ENCODE measurements around the gene GSAP. TPM values are rescaled to one million over a fixed set of nuclear protein-coding genes. Genes with fewer than 3 reads are reported as not detected.
A peak's percentile ranks its signal among the peaks of the same experiment; 100 is the strongest.

GSAP gene
- polyA plus RNA-seq, 6 donors from 2014 or later: 37.6 to 102 (median 43.5) TPM

- H3K4me3 Mint-ChIP-seq: no peak overlapping the region
- H3K27ac Mint-ChIP-seq: peak overlapping the region in 1 of 6 donors; percentile 87
- H3K27me3 Mint-ChIP-seq: no peaks in the 10 kb centered on the region
- peaks cover 6 to 8% (median 6%) of the 10 kb centered on the region in 3 donors for H3K4me1 Mint-ChIP-seq
- no peak for DNase-seq
- H3K36me3 Mint-ChIP-seq: peaks cover 49 to 62% of the 10 kb centered on the region in 2 donors
- no peak for ATAC-seq (ENCODE audit: low read depth in 2 of 2)
- H3K9me3 Mint-ChIP-seq: peaks cover 0 to 5% (median 0%) of the 10 kb centered on the region in 7 donors
Measured at GRCh38 chr7:77320714-77321113, 95.4 kb downstream of the GSAP start.

GRCh38 chr7:77320137-77320536 lies 96.0 kb downstream of the GSAP start:
- H3K27me3 Mint-ChIP-seq: no peaks in the 10 kb centered on the region
- H3K27ac Mint-ChIP-seq: peak overlapping the region in 1 of 6 donors; percentile 43
- H3K9me3 Mint-ChIP-seq: peaks cover 0 to 5% (median 0%) of the 10 kb centered on the region in 7 donors
- ATAC-seq (ENCODE audit: low read depth in 2 of 2) (no peak), DNase-seq (no peak)
- H3K36me3 Mint-ChIP-seq: peaks cover 55 to 68% of the 10 kb centered on the region in 2 donors
- H3K4me1 Mint-ChIP-seq: peaks cover 6 to 8% (median 6%) of the 10 kb centered on the region in 3 donors
- H3K4me3 Mint-ChIP-seq: no peak overlapping the region

- H3K27me3 Mint-ChIP-seq: no peaks in the 10 kb centered on the region
- no peak overlapping the region for H3K4me3 Mint-ChIP-seq
- peaks cover 62 to 72% of the 10 kb centered on the region in 2 donors for H3K36me3 Mint-ChIP-seq
- DNase-seq: no peak
- no peak overlapping the region for H3K27ac Mint-ChIP-seq
- peaks cover 6 to 8% (median 6%) of the 10 kb centered on the region in 3 donors for H3K4me1 Mint-ChIP-seq
- ATAC-seq (ENCODE audit: low read depth in 2 of 2): no peak
- peaks cover 0 to 5% (median 0%) of the 10 kb centered on the region in 7 donors for H3K9me3 Mint-ChIP-seq
Measured at GRCh38 chr7:77318019-77318418, 98.1 kb downstream of the GSAP start.

- H3K27me3 Mint-ChIP-seq: no peaks in the 10 kb centered on the region
- H3K36me3 Mint-ChIP-seq: peaks cover 72% of the 10 kb centered on the region in 2 donors
- peaks cover 0 to 5% (median 0%) of the 10 kb centered on the region in 7 donors for H3K9me3 Mint-ChIP-seq
- H3K27ac Mint-ChIP-seq: peak overlapping the region in 5 of 6 donors; percentile 0 to 30 (median 13)
- no peak overlapping the region for H3K4me3 Mint-ChIP-seq
- DNase-seq (no peak), ATAC-seq (ENCODE audit: low read depth in 2 of 2) (no peak)
- H3K4me1 Mint-ChIP-seq: peaks cover 6 to 8% (median 6%) of the 10 kb centered on the region in 3 donors
Measured at GRCh38 chr7:77316219-77316978, 99.8 kb downstream of the GSAP start.

- ATAC-seq (ENCODE audit: low read depth in 2 of 2): no peak
- Mint-ChIP-seq H3K4me3 (no peak overlapping the region), H3K27ac (peak overlapping the region in 2 of 6 donors; percentile 25 to 39), H3K36me3 (peaks cover 69 to 73% of the 10 kb centered on the region in 2 donors), H3K9me3 (peaks cover 0 to 5% (median 0%) of the 10 kb centered on the region in 7 donors), H3K27me3 (no peaks in the 10 kb centered on the region), H3K4me1 (peaks cover 6 to 8% (median 6%) of the 10 kb centered on the region in 3 donors)
- no peak for DNase-seq
Measured at GRCh38 chr7:77315182-77315591, 101.0 kb downstream of the GSAP start.

- peaks cover 68 to 72% of the 10 kb centered on the region in 2 donors for H3K36me3 Mint-ChIP-seq
- peaks cover 6 to 9% (median 8%) of the 10 kb centered on the region in 3 donors for H3K4me1 Mint-ChIP-seq
- no peaks in the 10 kb centered on the region for H3K9me3 Mint-ChIP-seq
- DNase-seq: no peak
- no peak overlapping the region for H3K4me3 Mint-ChIP-seq
- ATAC-seq (ENCODE audit: low read depth in 2 of 2): no peak
- H3K27ac Mint-ChIP-seq: no peak overlapping the region
- H3K27me3 Mint-ChIP-seq: no peaks in the 10 kb centered on the region
Measured at GRCh38 chr7:77313876-77314480, 102.2 kb downstream of the GSAP start.

- Mint-ChIP-seq H3K4me1 (peaks cover 6 to 13% (median 11%) of the 10 kb centered on the region in 3 donors), H3K36me3 (peaks cover 65 to 71% of the 10 kb centered on the region in 2 donors), H3K9me3 (peaks cover 0 to under 1% (median 0%) of the 10 kb centered on the region in 7 donors), H3K27ac (peak overlapping the region in 1 of 6 donors; percentile 7), H3K4me3 (no peak overlapping the region), H3K27me3 (no peaks in the 10 kb centered on the region)
- no peak for ATAC-seq (ENCODE audit: low read depth in 2 of 2)
- no peak for DNase-seq
Measured at GRCh38 chr7:77313085-77313484, 103.1 kb downstream of the GSAP start.

GRCh38 chr7:77310982-77311381 lies 105.2 kb downstream of the GSAP start:
- Mint-ChIP-seq H3K4me3 (no peak overlapping the region), H3K9me3 (peaks cover 0 to 8% (median 2%) of the 10 kb centered on the region in 7 donors), H3K27me3 (no peaks in the 10 kb centered on the region), H3K4me1 (peaks cover 0 to 6% (median 5%) of the 10 kb centered on the region in 3 donors), H3K36me3 (peaks cover 52 to 73% of the 10 kb centered on the region in 2 donors), H3K27ac (peak overlapping the region in 1 of 6 donors; percentile 59)
- no peak for ATAC-seq (ENCODE audit: low read depth in 2 of 2)
- no peak for DNase-seq

- Mint-ChIP-seq H3K9me3 (peaks cover 0 to 20% (median 10%) of the 10 kb centered on the region in 7 donors), H3K4me1 (peaks cover 0 to 6% (median 5%) of the 10 kb centered on the region in 3 donors), H3K27ac (peak overlapping the region in 2 of 6 donors; percentile 5 to 12), H3K36me3 (peaks cover 40 to 73% of the 10 kb centered on the region in 2 donors), H3K27me3 (no peaks in the 10 kb centered on the region), H3K4me3 (no peak overlapping the region)
- DNase-seq: no peak
- no peak for ATAC-seq (ENCODE audit: low read depth in 2 of 2)
Measured at GRCh38 chr7:77309714-77310220, 106.4 kb downstream of the GSAP start.

- H3K4me1 Mint-ChIP-seq: peaks cover 0 to 6% (median 5%) of the 10 kb centered on the region in 3 donors
- no peaks in the 10 kb centered on the region for H3K27me3 Mint-ChIP-seq
- H3K4me3 Mint-ChIP-seq: no peak overlapping the region
- DNase-seq (no peak), ATAC-seq (ENCODE audit: low read depth in 2 of 2) (no peak)
- H3K9me3 Mint-ChIP-seq: peaks cover 4 to 30% (median 18%) of the 10 kb centered on the region in 7 donors
- H3K36me3 Mint-ChIP-seq: peaks cover 44 to 65% of the 10 kb centered on the region in 2 donors
- H3K27ac Mint-ChIP-seq: peak overlapping the region in 2 of 6 donors; percentile 29 to 51
Measured at GRCh38 chr7:77308792-77309191, 107.4 kb downstream of the GSAP start.

GRCh38 chr7:77306231-77307067 lies 109.7 kb downstream of the GSAP start:
- DNase-seq (no peak), ATAC-seq (ENCODE audit: low read depth in 2 of 2) (no peak)
- Mint-ChIP-seq H3K4me3 (peak overlapping the region in 1 of 8 donors; percentile 27), H3K4me1 (peaks cover 0 to 6% (median 5%) of the 10 kb centered on the region in 3 donors), H3K36me3 (peaks cover 48 to 74% of the 10 kb centered on the region in 2 donors), H3K9me3 (peaks cover 13 to 53% (median 37%) of the 10 kb centered on the region in 7 donors), H3K27ac (peak overlapping the region in 2 of 6 donors; percentile 76 to 83), H3K27me3 (no peaks in the 10 kb centered on the region)

- H3K9me3 Mint-ChIP-seq: peaks cover 8 to 42% (median 32%) of the 10 kb centered on the region in 7 donors
- ATAC-seq (ENCODE audit: low read depth in 2 of 2): no peak
- no peaks in the 10 kb centered on the region for H3K4me1 Mint-ChIP-seq
- no peak overlapping the region for H3K27ac Mint-ChIP-seq
- no peaks in the 10 kb centered on the region for H3K27me3 Mint-ChIP-seq
- peaks cover 8 to 18% of the 10 kb centered on the region in 2 donors for H3K36me3 Mint-ChIP-seq
- no peak overlapping the region for H3K4me3 Mint-ChIP-seq
- DNase-seq: no peak
Measured at GRCh38 chr7:77295549-77295948, 120.6 kb downstream of the GSAP start.

- H3K27me3 Mint-ChIP-seq: no peaks in the 10 kb centered on the region
- ATAC-seq (ENCODE audit: low read depth in 2 of 2) (no peak), DNase-seq (no peak)
- H3K36me3 Mint-ChIP-seq: peaks cover 8 to 12% of the 10 kb centered on the region in 2 donors
- H3K4me1 Mint-ChIP-seq: peaks cover 14 to 15% (median 15%) of the 10 kb centered on the region in 3 donors
- no peak overlapping the region for H3K27ac Mint-ChIP-seq
- no peak overlapping the region for H3K4me3 Mint-ChIP-seq
- peaks cover 0 to 21% (median 16%) of the 10 kb centered on the region in 7 donors for H3K9me3 Mint-ChIP-seq
Measured at GRCh38 chr7:77293046-77293445, 123.1 kb downstream of the GSAP start.
